Ovary (tissue), 9 donors: ENCODE results near the gene SEPTIN5. TPM values are rescaled to one million over a fixed set of nuclear protein-coding genes. Genes with fewer than 3 reads are reported as not detected.

Source experiments
- DNase-seq, 5 donors: peaks; one replicate each; pipeline ENCODE4 v3.0.0-alpha.2; 2019 to 2020
- H3K27ac ChIP-seq, 2 donors: fragments of 200-600 bp; one replicate each; pipeline versions ENCODE4 v1.5.1 to v1.8.0; 2019 to 2022
- H3K27me3 ChIP-seq: fragments of 200-600 bp; one replicate; pipeline ENCODE4 v1.8.0; 2022
- H3K36me3 ChIP-seq: fragments of 200-600 bp; sonication (generic); one replicate; pipeline ENCODE4 v1.5.1; 2019
- H3K4me1 ChIP-seq: one replicate; pipeline ENCODE4 v1.8.1; 2013; ENCODE audit warnings: mild to moderate bottlenecking, moderate library complexity; ENCODE audit not compliant: insufficient read depth
- H3K4me3 ChIP-seq: fragments of 200-600 bp; sonication (generic); one replicate; pipeline ENCODE4 v1.5.1; 2017
- H3K9me3 ChIP-seq, 2 donors: fragments of 200-600 bp in 1 of 2; sonication (generic) in 1 of 2; one replicate each; pipeline versions ENCODE4 v1.5.1 to v1.8.1; 2013 to 2019; ENCODE audit warnings: mild to moderate bottlenecking in 1 of 2, moderate library complexity in 1 of 2
- CTCF ChIP-seq, 3 donors: fragments of 450-650 bp in 2 of 3; fragments of 200-600 bp in 1 of 3; IDR thresholded peaks; one replicate each; pipeline versions ENCODE4 v1.5.1 to v1.8.0; 2016 to 2022; ENCODE audit warnings: antibody characterized with exemption in 3 of 3, mild to moderate bottlenecking in 1 of 3
- EP300 ChIP-seq: sonication (generic); formaldehyde crosslinking; IDR thresholded peaks from one replicate; pipeline ENCODE4 v1.6.1; 2017; ENCODE audit warnings: antibody characterized with exemption
- POLR2A ChIP-seq: fragments of 450-650 bp; IDR thresholded peaks from one replicate; pipeline ENCODE4 v1.6.1; 2017; ENCODE audit warnings: antibody characterized with exemption, mild to moderate bottlenecking, moderate library complexity
- WGBS, 3 donors: extraction: QIAGEN DNeasy Blood & Tissue Kit in 1 of 3; methylation state at CpG; one replicate each; pipeline versions ENCODE4 v1.1.5 to v1.1.7; 2013 to 2017; 5-methylcytosine and 5-hydroxymethylcytosine counted together
- intact Hi-C, 4 donors: fragments of 100-400 bp; cut with DNase I; formaldehyde crosslinking; loops; one replicate each; pipeline versions ENCODE4 v1.11.0 to v1.15.1; 2022 to 2023
- polyA plus RNA-seq, 2 donors: library from polyadenylated mRNA; stranded (reverse); fragments of 200-250 nt in 1 of 2; fragments of 350-450 nt in 1 of 2; fragmentation: Illumina TruSeq in 1 of 2; extraction: RNeasy Lipid Tissue Mini Kit (QIAGEN cat#74804) in 1 of 2; gene quantifications; one replicate each; pipeline ENCODE4 v1.2.3, GENCODE V29; 2013 to 2014
- total RNA-seq, 7 donors: library from RNA; depleted of rRNA in 2 of 7; stranded (reverse); fragments of >200 nt in 2 of 7; fragmentation: NEBNext Ultra II Directional in 3 of 7; extraction: Animal tissue kit (Norgen Biotek cat#: 25700) in 3 of 7; gene quantifications; one replicate each; pipeline versions ENCODE4 v1.1.0 to v1.2.4, GENCODE V29; 2016 to 2023
- donor health status: DM: no; HTN: no; CAD: no; lungs with moderate emphysema.
- donor health status: DM: no; HTN: no; CAD: no.
- donor health status: Bipolar disorder and iron deficiency.
- donor health status: DM: yes; HTN: yes; CAD: no.
- donor health status: DM: no; HTN: no; CAD: no.
- donor health status: DM: yes; HTN: yes; CAD: no.

Gene SEPTIN5
- total and polyA plus RNA-seq, 9 donors = 21.0 to 55.0 (median 30.9) TPM

DNA sequence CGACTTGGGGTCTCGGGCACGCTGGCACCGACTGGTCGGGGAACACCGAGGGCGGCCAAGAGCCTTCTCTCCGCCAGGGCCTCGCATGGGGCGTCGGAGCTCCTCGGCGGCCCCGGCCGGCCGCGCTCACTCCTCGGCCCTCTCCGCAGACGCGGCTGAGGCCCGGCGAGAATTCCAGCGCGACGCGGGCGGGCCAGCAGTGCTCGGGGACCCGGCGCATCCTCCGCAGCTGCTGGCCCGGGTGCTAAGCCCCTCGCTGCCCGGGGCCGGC, 51.9 kb downstream of the SEPTIN5 start:
- DNase-seq = no peak
- Histone ChIP-seq H3K27ac (no peak overlapping the region), H3K9me3 (no peaks in the 10 kb centered on the region), H3K4me3 (no peak overlapping the region), H3K36me3 (no peaks in the 10 kb centered on the region), H3K27me3 (no peaks in the 10 kb centered on the region), H3K4me1 (no peaks in the 10 kb centered on the region)
- intact Hi-C loops = no loop called here
- no peak for TF ChIP-seq EP300
- no peak for TF ChIP-seq CTCF (IDR thresholded peaks at IDR 0.05)
- no peak for TF ChIP-seq POLR2A
- 0 to 1% (median 0%) methylated on average over 17 to 36 of the region's 36 CpGs for WGBS, 3 donors

GRCh38 chr22:19766511-19767426, 52.5 kb downstream of the SEPTIN5 start:
- no peak for DNase-seq
- Histone ChIP-seq H3K36me3 (no peaks in the 10 kb centered on the region), H3K4me1 (no peaks in the 10 kb centered on the region), H3K4me3 (no peak overlapping the region), H3K27ac (no peak overlapping the region), H3K9me3 (no peaks in the 10 kb centered on the region), H3K27me3 (no peaks in the 10 kb centered on the region)
- no peak for TF ChIP-seq POLR2A
- no peak for TF ChIP-seq EP300
- no peak for TF ChIP-seq CTCF (IDR thresholded peaks at IDR 0.05)
- WGBS, 3 donors = 1 to 2% (median 1%) methylated on average over 69 to 103 of the region's 103 CpGs
- intact Hi-C loops = no loop called here

DNA sequence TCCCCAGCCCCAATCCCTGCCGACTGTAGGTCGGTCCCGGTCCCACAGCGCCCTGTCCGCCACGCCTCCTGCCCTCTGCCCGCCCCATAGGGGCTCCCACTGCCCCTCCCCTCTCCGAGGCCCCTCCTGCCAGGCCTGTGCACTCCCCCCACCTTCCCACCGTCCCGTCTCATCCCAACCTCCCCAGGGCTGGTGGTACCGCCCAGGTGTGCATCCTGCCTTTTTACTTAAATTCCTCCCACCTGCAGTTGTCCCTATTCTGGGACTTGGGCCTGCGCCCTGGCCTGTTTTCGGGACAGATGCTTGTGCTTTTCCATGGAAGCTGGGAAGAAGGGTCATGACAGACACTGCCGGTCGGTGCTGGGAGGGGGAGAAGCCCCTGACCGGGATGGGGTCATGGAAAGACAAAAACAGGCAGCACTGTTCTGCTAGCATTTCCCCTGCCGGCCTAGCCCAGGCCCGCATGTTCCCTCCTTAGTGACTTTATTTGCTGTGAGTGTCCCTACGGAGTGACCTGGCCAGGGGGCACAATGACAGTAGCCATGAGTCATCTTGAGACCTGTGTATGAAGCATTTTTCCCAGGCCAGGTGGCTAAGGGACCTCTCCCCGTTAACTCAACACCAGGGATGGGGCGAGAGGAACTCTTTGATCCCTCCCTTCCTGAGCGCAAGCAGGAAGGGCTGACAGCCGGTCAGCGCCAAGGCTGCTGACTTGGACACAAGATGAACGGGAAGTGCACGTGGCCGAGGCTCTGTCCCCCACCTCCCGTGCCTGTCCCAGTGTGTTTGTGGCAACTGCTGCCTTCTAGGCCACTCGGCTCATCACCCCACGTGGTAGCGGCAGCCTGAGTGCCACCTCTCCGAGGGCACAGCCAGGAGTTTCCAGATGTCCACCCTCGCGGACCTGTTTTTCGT, 53.4 kb downstream of the SEPTIN5 start:
- no peaks in the 10 kb centered on the region for H3K36me3 ChIP-seq
- WGBS, 3 donors = 17 to 23% (median 20%) methylated on average over 34 to 35 of the region's 35 CpGs
- intact Hi-C loops = no loop called here
- H3K27ac ChIP-seq = no peak overlapping the region
- no peak overlapping the region for H3K4me3 ChIP-seq
- DNase-seq = peak in 1 of 5 donors; percentile 33
- no peaks in the 10 kb centered on the region for H3K27me3 ChIP-seq
- no peaks in the 10 kb centered on the region for H3K9me3 ChIP-seq
- TF ChIP-seq EP300 (no peak), POLR2A (no peak), CTCF (IDR thresholded peaks at IDR 0.05) (no peak)
- H3K4me1 ChIP-seq = no peaks in the 10 kb centered on the region

- Histone ChIP-seq H3K4me1 (no peaks in the 10 kb centered on the region), H3K36me3 (no peaks in the 10 kb centered on the region), H3K4me3 (no peak overlapping the region), H3K27ac (no peak overlapping the region), H3K9me3 (no peaks in the 10 kb centered on the region), H3K27me3 (no peaks in the 10 kb centered on the region)
- intact Hi-C loops = no loop called here
- no peak for DNase-seq
- WGBS, 3 donors = 87 to 91% (median 90%) methylated on average over 12 of the region's 12 CpGs
- TF ChIP-seq CTCF (IDR thresholded peaks at IDR 0.05) = no peak
- TF ChIP-seq EP300 = no peak
- no peak for TF ChIP-seq POLR2A
These were observed 55.1 kb downstream of the SEPTIN5 start for GRCh38 chr22:19769393-19769715.
